CD4-positive, alpha-beta memory T cell (primary cell): ENCODE data around the gene MYLK. TPM values are rescaled to one million over a fixed set of nuclear protein-coding genes. Genes with fewer than 3 reads are reported as not detected.

ENCODE experiments used
- CTCF ChIA-PET: fragments of 350-600 bp; sonication (Branson Sonifier 250); formaldehyde crosslinking; loops from one replicate; lab custom pipeline; 2021; ENCODE audit warnings: inconsistent platforms; ENCODE audit not compliant: partially characterized antibody; lab: Charles Lee
- POLR2A ChIA-PET: fragments of 350-600 bp; sonication (Branson Sonifier 250); formaldehyde crosslinking; loops from one replicate; lab custom pipeline; 2021; ENCODE audit not compliant: partially characterized antibody; lab: Charles Lee
- DNase-seq, 5 donors: peaks; one replicate each; pipeline versions ENCODE4 v3.0.0 to v3.0.0-alpha.2; 2020 to 2022; ENCODE audit warnings: mixed read lengths in 1 of 5
- H3K27ac ChIP-seq: one replicate; pipeline ENCODE4 v1.7.0; 2013; ENCODE audit warnings: low read depth, low read length
- H3K27me3 ChIP-seq: 2 replicates; pipeline ENCODE4 v1.7.0; 2013; ENCODE audit warnings: mild to moderate bottlenecking, low read length, moderate library complexity; ENCODE audit not compliant: insufficient read depth
- H3K36me3 ChIP-seq: 2 replicates; pipeline ENCODE4 v1.7.0; 2013; ENCODE audit warnings: mild to moderate bottlenecking, low read length, moderate library complexity; ENCODE audit not compliant: insufficient read depth
- H3K4me1 ChIP-seq: 2 replicates; pipeline ENCODE4 v1.7.0; 2013; ENCODE audit warnings: mild to moderate bottlenecking, low read length, moderate library complexity; ENCODE audit not compliant: insufficient read depth
- H3K4me3 ChIP-seq, 2 donors: one replicate each; pipeline ENCODE4 v1.7.0; 2013; ENCODE audit warnings: low read length in 2 of 2, mild to moderate bottlenecking in 1 of 2
- H3K9me3 ChIP-seq, 2 donors: one replicate each; pipeline ENCODE4 v1.7.0; 2013; ENCODE audit warnings: low read length in 2 of 2, control low read depth in 1 of 2; ENCODE audit not compliant: control insufficient read depth in 1 of 2
- H3K27ac Mint-ChIP-seq, 7 donors: one replicate each; pipeline ENCODE4 v1.8.0; 2020 to 2021; ENCODE audit warnings: mixed read lengths in 7 of 7, mild to moderate bottlenecking in 6 of 7, inconsistent platforms in 3 of 7, moderate library complexity in 3 of 7
- H3K27me3 Mint-ChIP-seq, 2 donors: one replicate each; pipeline ENCODE4 v1.8.0; 2020 to 2021; ENCODE audit warnings: mixed read lengths in 2 of 2
- H3K36me3 Mint-ChIP-seq, 2 donors: one replicate each; pipeline ENCODE4 v1.8.0; 2020 to 2021; ENCODE audit warnings: mixed read lengths in 2 of 2, inconsistent platforms in 1 of 2, mild to moderate bottlenecking in 1 of 2
- H3K4me1 Mint-ChIP-seq, 4 donors: one replicate each; pipeline ENCODE4 v1.8.0; 2020 to 2021; ENCODE audit warnings: mixed read lengths in 4 of 4, mild to moderate bottlenecking in 1 of 4
- H3K4me3 Mint-ChIP-seq, 8 donors: one replicate each; pipeline ENCODE4 v1.8.0; 2020 to 2021; ENCODE audit warnings: mixed read lengths in 8 of 8, mild to moderate bottlenecking in 7 of 8, moderate library complexity in 6 of 8, inconsistent platforms in 3 of 8
- H3K9me3 Mint-ChIP-seq, 8 donors: one replicate each; pipeline ENCODE4 v1.8.0; 2020 to 2021; ENCODE audit warnings: mixed read lengths in 8 of 8, mild to moderate bottlenecking in 5 of 8, inconsistent platforms in 3 of 8, moderate library complexity in 1 of 8
- intact Hi-C: fragments of 100-400 bp; cut with micrococcal nuclease; formaldehyde crosslinking; loops from one replicate; pipeline ENCODE4 v1.15.1; 2023
- polyA plus RNA-seq, 2 donors: library from polyadenylated mRNA; unstranded; fragments of 300-500 nt; fragmentation: Illumina TruSeq; gene quantifications; one replicate each; pipeline ENCODE4 v1.2.3, GENCODE V29; 2021
- total RNA-seq, 2 experiments: library from RNA; stranded (reverse); gene quantifications; one replicate each; pipeline ENCODE4 v1.2.3, GENCODE V29; 2021

MYLK gene
- total and polyA plus RNA-seq, 4 experiments from 2014 or later: 0.18 TPM; not detected in 3

GRCh38 chr3:123657111-123657510, 227.0 kb downstream of the MYLK start:
- H3K36me3 Mint-ChIP-seq: peaks cover 0 to 8% of the 10 kb centered on the region in 2 donors
- no peak overlapping the region for H3K4me3 Mint-ChIP-seq
- POLR2A ChIA-PET: no interaction called here
- H3K27me3 ChIP-seq: no peaks in the 10 kb centered on the region
- no peak overlapping the region for H3K4me3 ChIP-seq
- intact Hi-C loops: no loop called here
- DNase-seq: no peak
- peaks cover 5 to 11% of the 10 kb centered on the region in 2 donors for H3K27me3 Mint-ChIP-seq
- H3K4me1 ChIP-seq: no peaks in the 10 kb centered on the region
- CTCF ChIA-PET: no interaction called here
- no peaks in the 10 kb centered on the region for H3K36me3 ChIP-seq
- H3K4me1 Mint-ChIP-seq: no peaks in the 10 kb centered on the region
- H3K9me3 Mint-ChIP-seq: peaks cover 0 to 10% (median 6%) of the 10 kb centered on the region in 8 donors
- no peak overlapping the region for H3K27ac ChIP-seq
- no peaks in the 10 kb centered on the region for H3K9me3 ChIP-seq
- H3K27ac Mint-ChIP-seq: no peak overlapping the region

DNA sequence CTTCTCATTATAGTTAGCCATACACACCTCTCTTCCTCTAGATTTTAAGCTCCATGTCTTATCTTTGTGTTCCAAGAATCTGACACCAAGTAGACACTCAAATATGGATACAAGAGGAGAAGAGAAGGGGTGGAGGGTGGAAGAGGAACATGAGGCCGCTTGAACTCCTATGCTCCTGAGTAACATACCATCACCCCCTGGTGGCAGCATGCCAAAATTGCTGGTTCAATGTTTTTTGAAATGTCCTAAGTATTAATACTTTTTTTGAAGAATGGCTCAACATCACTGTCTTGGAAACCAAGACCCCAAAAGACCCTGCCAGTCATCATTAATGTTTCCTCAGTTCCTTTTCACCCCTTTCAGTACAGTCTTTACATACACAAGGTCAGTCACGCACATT, 227.4 kb downstream of the MYLK start:
- no peaks in the 10 kb centered on the region for H3K27me3 ChIP-seq
- Mint-ChIP-seq H3K9me3 (peaks cover 0 to 10% (median 6%) of the 10 kb centered on the region in 8 donors), H3K36me3 (peaks cover 0 to 8% of the 10 kb centered on the region in 2 donors), H3K27me3 (peaks cover 5 to 9% of the 10 kb centered on the region in 2 donors), H3K27ac (no peak overlapping the region), H3K4me3 (no peak overlapping the region), H3K4me1 (no peaks in the 10 kb centered on the region)
- no peaks in the 10 kb centered on the region for H3K9me3 ChIP-seq
- no peaks in the 10 kb centered on the region for H3K36me3 ChIP-seq
- no peak overlapping the region for H3K27ac ChIP-seq
- H3K4me3 ChIP-seq: no peak overlapping the region
- H3K4me1 ChIP-seq: no peaks in the 10 kb centered on the region
- CTCF ChIA-PET: interaction anchor here (1.8 to 2.5 kb wide), 2 partner anchors 11 to 15 kb away, joined by 4 to 8 read pairs; no protein-coding TSS in a partner anchor
- no peak for DNase-seq
- intact Hi-C loops: no loop called here
- POLR2A ChIA-PET: no interaction called here

DNA sequence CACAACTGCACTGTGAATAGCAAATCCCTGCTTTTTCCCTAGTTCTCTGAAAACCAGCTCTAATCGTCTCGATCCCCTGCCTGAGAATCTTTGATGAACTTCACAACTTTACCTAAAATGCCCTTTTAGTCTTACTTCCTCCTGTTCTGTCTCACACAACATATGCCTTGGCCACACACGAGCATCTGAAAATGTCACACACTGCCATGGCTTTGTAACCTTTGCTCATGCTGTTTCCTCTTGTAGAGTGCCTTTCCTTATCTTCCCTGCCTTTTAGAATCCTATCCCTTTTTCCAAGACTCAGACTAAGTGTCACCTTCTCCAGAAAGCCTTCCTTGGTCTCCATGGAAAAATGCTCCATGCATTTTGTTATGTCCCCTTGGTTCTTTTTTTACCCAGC, 227.9 kb downstream of the MYLK start:
- Mint-ChIP-seq H3K4me3 (no peak overlapping the region), H3K36me3 (peaks cover 0 to 8% of the 10 kb centered on the region in 2 donors), H3K27ac (no peak overlapping the region), H3K9me3 (peaks cover 0 to 10% (median 6%) of the 10 kb centered on the region in 8 donors), H3K4me1 (no peaks in the 10 kb centered on the region), H3K27me3 (peaks cover 5 to 6% of the 10 kb centered on the region in 2 donors)
- Histone ChIP-seq H3K36me3 (no peaks in the 10 kb centered on the region), H3K27ac (no peak overlapping the region), H3K4me1 (no peaks in the 10 kb centered on the region), H3K27me3 (no peaks in the 10 kb centered on the region), H3K4me3 (no peak overlapping the region), H3K9me3 (no peaks in the 10 kb centered on the region)
- DNase-seq: no peak
- CTCF ChIA-PET: interaction anchor here (1.8 to 2.5 kb wide), 2 partner anchors 11 to 14 kb away, joined by 4 to 8 read pairs; no protein-coding TSS in a partner anchor
- intact Hi-C loops: no loop called here
- POLR2A ChIA-PET: no interaction called here

GRCh38 chr3:123655400-123655799, 228.7 kb downstream of the MYLK start:
- H3K27me3 ChIP-seq: no peaks in the 10 kb centered on the region
- H3K27ac ChIP-seq: no peak overlapping the region
- Mint-ChIP-seq H3K27me3 (peaks cover 1 to 3% of the 10 kb centered on the region in 2 donors), H3K4me3 (no peak overlapping the region), H3K36me3 (peaks cover 0 to 8% of the 10 kb centered on the region in 2 donors), H3K4me1 (no peaks in the 10 kb centered on the region), H3K27ac (no peak overlapping the region), H3K9me3 (peaks cover 0 to 10% (median 6%) of the 10 kb centered on the region in 8 donors)
- ChIA-PET CTCF (interaction anchor here (1.8 to 2.5 kb wide), 2 partner anchors 10 to 13 kb away, joined by 4 to 8 read pairs; no protein-coding TSS in a partner anchor), POLR2A (no interaction called here)
- no peak overlapping the region for H3K4me3 ChIP-seq
- no peaks in the 10 kb centered on the region for H3K9me3 ChIP-seq
- no peaks in the 10 kb centered on the region for H3K4me1 ChIP-seq
- intact Hi-C loops: no loop called here
- DNase-seq: no peak
- no peaks in the 10 kb centered on the region for H3K36me3 ChIP-seq

DNA sequence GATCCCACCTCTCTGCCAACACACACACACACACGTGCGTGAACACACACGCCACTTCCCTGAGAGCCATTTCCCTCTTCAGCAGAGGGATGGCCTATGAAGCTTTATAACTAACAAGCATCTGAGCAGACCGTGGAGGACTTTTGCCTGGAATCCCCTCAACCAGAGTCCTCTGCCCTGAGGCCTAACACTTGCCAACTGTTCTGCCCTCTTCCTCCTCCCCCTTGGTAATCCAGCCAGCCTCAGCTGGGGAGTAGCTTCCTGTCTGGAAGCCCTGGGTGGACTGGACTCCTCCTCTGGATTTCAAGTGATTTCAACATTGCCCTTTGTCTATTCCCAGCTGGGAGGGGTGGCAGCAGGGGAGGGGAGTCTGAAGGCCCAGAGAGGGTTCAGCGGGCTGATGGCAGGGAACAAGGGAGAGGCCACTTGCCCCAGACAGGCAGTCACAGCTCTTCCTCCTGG, 230.9 kb downstream of the MYLK start:
- no peaks in the 10 kb centered on the region for H3K4me1 Mint-ChIP-seq
- peaks cover 1% of the 10 kb centered on the region in 2 donors for H3K27me3 Mint-ChIP-seq
- no peak for DNase-seq
- H3K27ac Mint-ChIP-seq: no peak overlapping the region
- no peaks in the 10 kb centered on the region for H3K27me3 ChIP-seq
- intact Hi-C loops: no loop called here
- H3K27ac ChIP-seq: no peak overlapping the region
- no peaks in the 10 kb centered on the region for H3K9me3 ChIP-seq
- H3K36me3 ChIP-seq: no peaks in the 10 kb centered on the region
- no peaks in the 10 kb centered on the region for H3K4me1 ChIP-seq
- H3K9me3 Mint-ChIP-seq: peaks cover 0 to 10% (median 6%) of the 10 kb centered on the region in 8 donors
- no peak overlapping the region for H3K4me3 ChIP-seq
- peaks cover 0 to 8% of the 10 kb centered on the region in 2 donors for H3K36me3 Mint-ChIP-seq
- no peak overlapping the region for H3K4me3 Mint-ChIP-seq
- POLR2A ChIA-PET: no interaction called here
- CTCF ChIA-PET: interaction anchor here (0.8 to 2.3 kb wide), 3 partner anchors 12 to 70 kb away, joined by 4 to 15 read pairs (median 4); no protein-coding TSS in a partner anchor

DNA sequence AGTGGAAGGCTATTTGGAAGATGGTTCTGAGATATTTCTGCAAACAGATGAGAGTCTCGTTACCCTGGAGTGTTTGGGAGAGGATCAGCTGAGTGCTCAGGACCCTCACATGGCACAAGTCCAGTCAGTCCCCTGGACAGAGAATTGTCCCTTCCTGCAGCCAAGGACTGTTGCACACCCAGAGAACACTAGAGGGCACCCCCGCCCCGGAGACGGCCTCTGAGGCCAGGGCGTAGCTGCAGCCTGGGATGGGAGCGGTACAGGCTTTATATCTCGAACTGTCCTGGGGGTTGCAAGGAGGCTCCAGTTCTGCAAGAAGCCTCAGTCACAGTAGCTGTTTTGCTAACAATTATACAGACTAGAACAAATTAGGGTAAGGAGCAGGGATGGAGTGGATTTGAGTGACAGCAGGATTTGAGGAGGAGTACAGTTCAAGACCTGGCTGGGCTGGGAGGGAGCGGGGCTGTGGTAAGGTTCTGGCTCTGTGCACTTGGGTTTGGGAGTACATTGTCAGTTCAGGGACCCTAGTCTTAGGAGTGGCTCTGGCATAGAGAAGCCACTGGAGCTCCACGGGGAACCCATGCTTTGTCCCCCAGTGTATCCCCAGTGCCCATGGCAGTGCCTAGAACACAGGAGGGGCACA, 231.7 kb downstream of the MYLK start:
- no peak overlapping the region for H3K4me3 Mint-ChIP-seq
- no peaks in the 10 kb centered on the region for H3K9me3 ChIP-seq
- H3K9me3 Mint-ChIP-seq: peaks cover 0 to 9% (median 4%) of the 10 kb centered on the region in 8 donors
- peaks cover 1% of the 10 kb centered on the region in 2 donors for H3K27me3 Mint-ChIP-seq
- H3K27ac ChIP-seq: no peak overlapping the region
- peaks cover 0 to 5% of the 10 kb centered on the region in 2 donors for H3K36me3 Mint-ChIP-seq
- intact Hi-C loops: no loop called here
- ChIA-PET CTCF (interaction anchor here (0.6 to 2.3 kb wide), 8 partner anchors 8 to 71 kb away, joined by 3 to 15 read pairs (median 4); no protein-coding TSS in a partner anchor), POLR2A (no interaction called here)
- no peak overlapping the region for H3K27ac Mint-ChIP-seq
- no peak for DNase-seq
- no peaks in the 10 kb centered on the region for H3K36me3 ChIP-seq
- H3K4me1 Mint-ChIP-seq: no peaks in the 10 kb centered on the region
- H3K27me3 ChIP-seq: no peaks in the 10 kb centered on the region
- no peaks in the 10 kb centered on the region for H3K4me1 ChIP-seq
- H3K4me3 ChIP-seq: no peak overlapping the region

DNA sequence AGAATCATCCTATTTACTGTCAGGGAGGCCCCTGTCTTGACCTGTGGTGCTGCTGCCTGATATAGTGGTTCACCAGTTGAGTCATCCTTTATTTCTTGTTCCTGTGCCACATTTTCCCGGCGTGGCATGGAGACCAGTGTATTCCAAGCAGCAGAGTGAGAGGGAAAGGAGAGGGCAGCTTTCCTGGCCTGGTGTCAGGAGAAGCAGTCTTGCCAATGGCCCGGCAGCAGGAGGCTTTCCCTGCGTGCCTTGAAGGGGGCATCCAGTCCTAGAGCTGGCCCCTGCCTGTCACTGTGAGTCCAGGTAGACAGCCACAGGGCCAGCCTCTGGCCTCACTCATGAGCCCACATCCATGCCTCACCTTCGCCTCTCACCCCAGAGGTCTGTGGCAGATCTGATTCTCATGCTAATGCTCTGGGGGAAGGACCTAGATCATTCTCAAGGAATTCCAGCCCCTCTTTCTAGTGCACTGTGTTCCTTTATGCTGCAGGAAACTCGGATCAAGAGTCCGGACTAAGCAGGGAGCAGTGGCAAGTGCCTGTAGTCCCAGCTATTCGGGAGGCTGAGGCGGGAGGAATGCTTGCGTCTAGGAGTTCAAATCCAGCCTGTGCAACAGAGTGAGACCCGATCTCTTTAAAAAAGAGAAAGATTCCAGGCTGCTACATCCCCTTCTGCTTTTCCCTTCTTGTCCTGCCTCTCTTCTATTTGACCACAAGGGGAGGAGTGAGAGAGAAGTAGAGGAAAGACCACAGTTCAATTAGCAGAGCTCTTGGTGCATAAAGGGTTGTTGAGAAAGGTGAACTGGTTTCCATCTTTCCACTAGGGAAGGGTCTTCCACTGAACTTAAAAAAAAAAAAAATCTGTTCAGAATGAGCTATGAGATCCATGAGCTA, 232.4 kb downstream of the MYLK start:
- Mint-ChIP-seq H3K27ac (no peak overlapping the region), H3K9me3 (peaks cover 0 to 4% (median under 1%) of the 10 kb centered on the region in 8 donors), H3K4me1 (no peaks in the 10 kb centered on the region), H3K27me3 (peaks cover 1% of the 10 kb centered on the region in 2 donors), H3K4me3 (no peak overlapping the region), H3K36me3 (no peaks in the 10 kb centered on the region)
- H3K27me3 ChIP-seq: no peaks in the 10 kb centered on the region
- no peak overlapping the region for H3K27ac ChIP-seq
- H3K9me3 ChIP-seq: no peaks in the 10 kb centered on the region
- no peaks in the 10 kb centered on the region for H3K36me3 ChIP-seq
- intact Hi-C loops: no loop called here
- ChIA-PET CTCF (interaction anchor here (0.8 to 2.3 kb wide), 6 partner anchors 8 to 19 kb away, joined by 3 to 15 read pairs (median 4); no protein-coding TSS in a partner anchor), POLR2A (no interaction called here)
- no peak overlapping the region for H3K4me3 ChIP-seq
- no peaks in the 10 kb centered on the region for H3K4me1 ChIP-seq
- DNase-seq: no peak
